Activated CD4-positive, alpha-beta T cell treated with anti-CD3 and anti-CD28 coated beads for 1 hour (primary cell): Measurements from ENCODE around the gene SNRK.

Source experiments
- DNase-seq: peaks from one replicate; pipeline ENCODE4 v3.0.0-alpha.2; 2020

SNRK gene

GRCh38 chr3:43309372-43310305, 23.3 kb downstream of the SNRK start:
- DNase-seq, result no peak

DNA sequence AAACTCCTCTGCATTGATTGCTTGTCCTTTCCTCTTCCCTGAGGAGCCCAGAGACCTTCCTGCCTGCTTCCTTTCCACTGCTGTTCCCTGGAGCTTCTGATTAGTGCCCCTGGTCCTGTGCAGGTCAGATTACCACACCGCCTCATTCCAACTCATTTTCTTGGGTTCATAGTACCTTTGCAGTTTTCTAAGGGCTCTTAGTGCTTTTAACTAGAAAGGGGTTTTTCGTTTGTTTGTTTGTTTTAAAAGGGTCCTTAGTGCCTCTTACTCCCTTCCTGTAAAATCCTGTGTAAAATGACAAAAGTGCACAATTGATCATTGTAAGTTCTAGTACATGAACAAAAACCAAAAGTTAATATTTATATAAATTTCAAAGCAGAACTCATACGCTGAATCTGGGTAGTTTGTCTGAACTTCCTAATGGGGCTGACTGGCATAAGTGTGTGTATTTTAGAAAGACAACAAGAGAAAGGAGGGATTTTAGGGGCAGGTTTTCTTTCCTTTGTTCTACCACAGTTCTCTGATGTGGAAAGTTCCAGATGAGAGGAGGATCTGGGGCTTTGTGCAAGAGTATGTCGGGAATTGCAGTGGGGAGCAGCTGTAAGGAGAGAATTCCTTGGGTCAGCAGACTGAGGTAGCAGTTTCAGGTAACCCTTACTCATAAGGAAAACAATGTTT, 30.6 kb downstream of the SNRK start:
- no peak for DNase-seq

DNA sequence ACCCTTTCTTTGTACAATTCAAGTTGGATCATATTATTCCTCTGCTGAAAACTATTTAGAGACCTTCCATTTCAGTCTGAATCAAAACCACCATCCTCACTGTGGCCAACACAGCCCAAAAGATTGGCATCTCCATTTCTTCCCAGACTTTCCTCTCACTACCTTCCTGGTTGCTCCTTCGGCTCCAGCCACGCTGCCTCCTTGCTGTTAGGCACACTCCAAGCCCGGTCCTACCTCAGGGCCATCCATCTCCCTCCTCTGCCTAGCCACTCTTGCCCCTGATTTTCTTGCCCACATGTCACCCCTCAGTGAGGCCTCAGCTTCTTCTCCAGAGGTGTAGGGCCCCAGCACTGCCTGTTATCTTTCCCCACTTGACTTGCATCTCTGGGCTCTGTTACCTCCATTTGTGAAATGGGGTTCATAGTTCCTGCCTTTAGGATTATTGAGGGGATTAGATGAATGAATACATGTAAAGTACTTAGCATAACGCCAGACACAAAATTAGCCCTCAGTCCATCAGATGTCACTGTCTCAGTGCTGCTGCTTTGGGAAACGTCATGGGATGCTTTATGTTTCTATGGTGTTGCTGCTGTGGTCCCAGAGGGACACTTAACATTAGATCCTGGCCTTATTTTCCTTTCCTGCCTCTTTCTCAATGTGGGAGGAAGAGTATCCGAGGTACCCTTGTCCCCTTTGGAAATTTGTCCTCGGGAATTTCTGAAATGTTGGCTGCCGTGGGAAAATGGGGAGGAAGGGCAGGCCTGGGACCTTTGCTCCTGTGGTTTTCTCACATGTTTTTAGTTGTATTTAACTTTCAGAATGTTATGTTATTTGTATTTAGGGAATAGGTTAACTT, 31.3 kb downstream of the SNRK start:
- DNase-seq, result no peak

GRCh38 chr3:43319376-43319775, 33.0 kb downstream of the SNRK start:
- no peak for DNase-seq

DNA sequence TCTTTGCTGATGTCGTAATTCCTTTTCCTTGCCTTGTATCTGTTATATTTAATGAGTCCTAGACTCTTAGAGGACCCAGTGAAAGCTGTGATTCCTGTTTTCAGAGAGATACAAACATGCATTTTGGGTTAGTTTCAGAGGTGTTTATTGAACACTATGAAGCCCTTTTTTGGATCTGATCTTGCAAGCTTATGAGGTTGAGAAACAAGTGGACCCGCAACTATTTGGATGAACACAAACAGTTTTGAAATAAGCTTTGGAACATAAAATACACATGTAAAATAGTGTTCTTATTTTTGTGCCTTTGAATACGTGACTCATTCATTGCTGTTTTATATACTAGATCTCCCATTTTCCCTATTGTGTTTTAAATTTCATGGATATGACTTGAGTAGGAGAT, 33.5 kb downstream of the SNRK start:
- DNase-seq, result no peak

DNA sequence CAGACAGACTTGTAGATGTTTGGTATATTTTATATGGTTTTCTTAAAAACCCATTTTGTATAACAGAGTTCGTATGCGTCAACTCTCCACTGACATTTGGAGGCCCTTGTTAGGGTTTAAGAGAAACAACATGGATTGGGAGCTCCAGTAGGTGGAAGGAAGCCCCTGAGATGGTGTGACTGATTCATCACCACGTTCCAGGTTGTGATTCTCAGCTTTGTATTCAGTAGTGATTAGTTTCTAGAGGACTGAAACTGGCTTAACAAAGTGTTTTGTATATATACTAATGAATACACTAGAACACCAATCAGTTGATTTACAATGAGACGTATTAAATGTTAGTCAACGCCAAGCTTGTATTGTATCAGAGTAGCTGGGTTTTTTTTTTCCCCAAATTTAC, 33.9 kb downstream of the SNRK start:
- DNase-seq, result no peak

DNA sequence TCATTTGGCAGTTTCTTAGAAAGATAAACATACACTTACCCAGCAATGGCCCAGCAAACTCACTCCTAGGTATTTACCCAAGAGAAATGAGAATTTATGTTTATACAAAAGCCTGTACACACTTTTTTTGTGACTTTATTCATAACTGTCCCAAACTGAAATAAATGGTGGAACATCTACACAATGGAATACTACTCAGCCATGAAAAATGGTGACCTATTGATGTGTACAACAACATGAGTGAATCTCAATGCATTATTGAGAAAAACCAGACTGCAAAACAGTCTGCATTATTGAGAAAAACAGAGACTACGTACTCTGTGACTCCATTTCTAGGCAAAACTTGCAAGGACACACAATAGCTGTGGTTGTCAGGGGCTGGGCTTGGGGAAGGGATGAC, 37.2 kb downstream of the SNRK start:
- no peak for DNase-seq

DNA sequence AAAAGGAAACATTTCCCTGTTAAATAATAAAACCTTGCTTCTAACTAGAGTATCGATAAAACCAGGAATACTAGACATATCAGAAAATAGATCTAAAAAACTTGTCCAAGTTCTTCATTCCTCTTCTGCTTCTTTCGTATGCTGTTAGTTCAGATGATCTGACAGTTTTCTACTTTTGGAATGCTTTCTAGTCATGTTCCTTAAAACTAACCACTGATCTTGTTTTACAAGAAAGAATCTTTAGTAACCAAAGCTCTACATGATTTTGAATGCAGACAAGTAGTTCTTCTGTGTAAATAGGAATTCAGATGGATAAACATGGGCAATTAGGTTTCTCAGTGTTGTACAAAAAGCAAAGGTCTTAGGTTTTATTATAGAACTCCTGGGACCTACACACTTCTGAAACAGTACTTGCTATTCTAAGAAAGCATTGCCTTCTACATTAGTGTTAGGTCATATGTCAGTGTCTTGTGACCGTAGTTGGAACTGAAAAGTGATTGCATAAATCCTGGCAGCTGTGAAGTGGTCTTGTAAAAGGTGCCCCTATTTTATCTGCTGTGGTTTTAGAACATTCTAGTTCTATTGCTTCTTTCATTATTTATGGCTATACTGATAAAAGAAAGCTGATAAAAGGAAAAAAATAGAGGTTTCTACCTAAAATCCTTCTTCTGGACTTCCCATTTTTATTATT, 40.7 kb downstream of the SNRK start:
- no peak for DNase-seq

DNA sequence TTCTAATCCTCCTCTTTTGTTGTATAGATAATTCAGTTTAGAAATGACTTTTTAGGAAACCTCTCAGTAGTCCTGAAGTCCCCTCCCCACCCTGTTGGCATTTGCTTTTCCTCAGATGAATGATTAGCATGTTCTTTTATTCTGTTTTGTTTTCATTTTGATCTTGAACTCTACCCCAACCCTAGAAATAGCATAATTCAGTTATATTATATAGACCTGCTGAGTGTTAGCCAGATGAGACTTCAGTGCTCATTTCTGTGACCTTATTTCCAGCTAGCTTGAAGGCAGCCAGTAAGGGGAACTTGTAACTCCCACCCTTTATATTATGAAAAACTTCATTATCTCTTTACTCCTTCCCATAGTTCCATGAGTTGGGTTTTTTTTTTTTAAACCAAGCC, 41.2 kb downstream of the SNRK start:
- DNase-seq, result no peak

DNA sequence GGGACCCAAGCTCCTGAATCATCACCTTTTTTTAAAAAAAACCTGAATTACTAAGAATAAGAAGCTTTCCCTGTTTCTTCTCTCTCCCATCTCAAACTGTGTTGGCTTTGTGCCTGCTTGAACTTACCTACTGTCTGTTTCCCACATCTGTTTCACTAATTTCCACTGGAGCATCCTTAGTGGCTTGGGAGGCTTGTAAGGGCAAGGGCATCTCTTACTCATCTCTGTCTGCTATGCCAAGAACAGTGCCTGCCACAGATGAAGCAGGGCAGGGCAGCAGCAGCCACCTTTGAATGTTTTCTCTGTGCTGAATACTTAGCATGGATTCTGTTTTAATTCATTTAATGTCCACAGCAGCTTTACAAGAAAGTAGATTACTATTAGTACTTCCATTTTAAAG, 42.3 kb downstream of the SNRK start:
- no peak for DNase-seq

DNA sequence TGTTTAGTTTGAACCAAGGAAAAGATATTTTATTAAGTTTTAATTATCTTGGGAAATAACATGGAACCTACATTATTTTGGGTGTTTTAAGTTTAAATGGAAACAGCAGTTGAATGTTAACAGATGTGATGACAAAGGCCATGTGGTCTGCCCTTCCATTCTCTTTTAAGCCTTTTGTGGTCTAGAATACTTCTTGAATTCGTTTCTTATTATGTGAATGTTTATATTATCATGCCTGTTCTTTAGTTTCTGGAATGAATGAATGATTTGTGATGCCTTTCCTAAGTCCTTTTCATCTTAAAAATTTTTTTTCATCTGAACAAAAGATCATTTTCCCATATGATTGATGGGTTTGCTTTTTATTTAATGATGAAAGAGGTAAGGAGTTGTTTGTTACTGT, 44.6 kb downstream of the SNRK start:
- no peak for DNase-seq

- no peak for DNase-seq
Measured at GRCh38 chr3:43331381-43331780, 45.0 kb downstream of the SNRK start.

- no peak for DNase-seq
Measured at GRCh38 chr3:43334976-43335375, 48.6 kb downstream of the SNRK start.

DNA sequence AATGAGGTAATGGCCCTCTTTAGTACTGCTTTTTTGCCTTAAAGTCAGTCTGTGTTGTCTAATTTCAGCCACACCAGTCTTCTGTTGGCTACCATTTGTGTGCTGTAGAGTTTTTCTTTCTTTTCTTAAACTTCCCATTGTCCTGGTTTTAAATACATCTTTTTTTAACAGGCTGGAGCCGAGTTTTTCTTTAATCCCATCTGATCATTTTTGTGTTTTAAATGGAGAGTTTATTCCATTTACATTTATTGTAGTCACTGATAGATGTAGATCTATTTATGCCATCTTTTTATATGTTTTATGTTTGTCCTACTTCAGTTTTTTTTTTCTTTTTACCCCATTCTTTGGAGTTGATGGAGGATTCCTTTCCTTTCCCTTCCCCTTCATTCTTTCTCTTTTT, 49.5 kb downstream of the SNRK start:
- DNase-seq, result no peak

- DNase-seq, result no peak
Measured at GRCh38 chr3:43338295-43338694, 52.0 kb downstream of the SNRK start.

DNA sequence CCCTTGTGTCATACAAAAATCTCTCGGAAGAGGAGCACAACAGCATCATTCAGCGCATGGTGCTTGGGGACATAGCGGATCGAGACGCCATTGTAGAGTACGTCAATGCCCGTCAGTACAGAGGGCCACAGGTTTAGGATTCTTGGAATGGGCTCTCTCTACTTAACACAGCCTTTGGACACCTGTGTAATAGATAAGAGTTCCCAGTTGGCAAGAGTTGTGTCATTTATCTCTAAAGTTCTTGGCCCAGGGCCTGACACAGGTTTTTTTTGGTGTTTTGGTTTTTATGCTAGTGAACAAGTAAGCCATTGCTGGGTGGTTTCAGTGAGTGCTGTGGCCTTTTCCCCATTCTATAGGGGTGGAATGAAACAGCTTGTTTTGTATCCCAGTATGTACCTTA, 54.1 kb downstream of the SNRK start:
- DNase-seq, result no peak

DNA sequence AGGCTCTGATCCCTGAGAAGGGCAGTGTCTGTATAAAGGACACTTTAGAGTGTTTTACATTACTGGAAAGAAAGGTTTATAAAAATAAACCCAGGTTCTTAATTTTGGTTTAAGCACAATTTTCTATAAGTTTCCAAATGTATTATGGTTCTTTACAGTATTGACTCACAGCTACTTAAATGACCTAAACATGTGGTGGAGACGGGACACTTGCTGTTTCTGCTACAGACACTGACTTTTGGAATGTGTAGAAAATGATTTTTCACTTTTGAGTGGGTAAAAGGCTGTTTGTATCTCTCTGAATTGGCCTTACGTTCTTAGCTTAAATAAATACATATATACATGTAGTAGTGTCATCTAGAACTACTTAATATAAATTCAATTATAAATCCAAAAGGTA, 55.4 kb downstream of the SNRK start:
- DNase-seq, result no peak

GRCh38 chr3:43343185-43343584, 56.8 kb downstream of the SNRK start:
- no peak for DNase-seq

GRCh38 chr3:43343815-43344214, 57.5 kb downstream of the SNRK start:
- DNase-seq, result no peak

DNA sequence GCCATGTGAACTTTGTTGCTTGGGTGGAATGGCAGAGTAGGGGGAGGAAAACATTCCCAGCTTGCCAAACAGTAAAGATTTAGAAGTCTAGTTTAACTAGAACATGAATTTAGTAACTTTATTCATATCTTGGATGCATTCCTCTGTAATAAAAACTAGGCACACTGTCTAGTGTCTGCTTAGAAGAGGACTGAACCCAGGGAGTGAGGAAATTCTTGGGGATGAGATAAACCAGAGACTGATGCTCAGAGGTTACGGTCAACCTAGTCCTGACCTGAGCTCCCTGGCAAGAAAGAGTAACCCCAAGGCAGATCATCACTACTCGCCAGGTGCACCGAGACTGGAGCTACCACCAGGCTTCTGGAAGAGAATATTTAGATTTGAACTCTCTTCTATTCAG, 58.2 kb downstream of the SNRK start:
- DNase-seq, result no peak

GRCh38 chr3:43345246-43345645, 58.9 kb downstream of the SNRK start:
- no peak for DNase-seq

- DNase-seq, result no peak
Measured at GRCh38 chr3:43345877-43346276, 59.5 kb downstream of the SNRK start.
